ENCODE measurements around the gene MIS18A. TPM values are rescaled to one million over a fixed set of nuclear protein-coding genes. Genes with fewer than 3 reads are reported as not detected.

The MIS18A gene
- total RNA-seq, 6 experiments from 2014 or later, result 1.2 to 5.1 (median 2.4) TPM

DNA sequence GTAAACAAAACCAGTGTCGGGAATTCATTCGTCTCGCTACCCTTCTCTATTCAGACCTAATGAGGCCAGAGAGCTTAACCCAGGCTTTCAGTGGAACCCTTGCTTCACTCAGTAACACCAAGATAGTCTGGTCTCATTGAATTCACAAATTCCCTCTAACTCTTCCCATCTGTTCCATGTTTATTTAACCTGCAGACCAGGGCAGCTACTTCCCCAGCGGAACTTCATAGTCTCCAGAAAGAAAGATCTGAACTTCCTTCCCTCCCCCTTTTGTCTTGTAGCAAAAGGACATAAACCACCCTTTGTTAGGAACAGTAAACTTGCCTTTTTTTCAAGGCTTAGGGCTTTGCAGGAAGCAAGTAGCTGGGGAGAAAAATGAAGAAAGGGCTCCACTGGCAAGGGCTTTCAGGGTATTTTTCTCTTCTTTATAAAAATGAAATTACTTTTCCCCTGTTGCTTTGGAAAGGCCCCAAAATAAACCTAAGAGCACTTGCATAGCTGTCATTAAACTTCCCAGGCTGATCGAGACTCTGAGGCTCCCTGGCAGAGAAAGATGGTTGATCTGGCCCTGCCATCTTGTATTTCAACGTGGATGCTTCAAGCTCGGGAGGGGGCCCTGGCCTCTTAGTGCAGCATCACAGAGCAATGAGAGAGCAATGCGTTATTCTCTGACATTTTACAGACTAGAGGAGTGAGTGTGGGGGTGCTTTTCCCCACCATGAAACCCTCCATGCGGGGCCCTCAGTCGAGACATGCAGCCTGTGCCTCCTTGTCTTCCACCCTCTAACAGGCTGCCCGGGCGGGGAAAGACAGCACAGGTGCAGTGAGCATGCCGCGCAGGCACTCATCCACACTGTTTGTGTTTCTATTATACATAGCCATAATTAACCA is 30.0 kb downstream of the MIS18A start:
- Histone ChIP-seq H3K27me3 (no peaks in the 10 kb centered on the region), H3K4me3 (no peak overlapping the region), H3K4me1 (no peaks in the 10 kb centered on the region), H3K27ac (no peak overlapping the region), H3K9me3 (no peaks in the 10 kb centered on the region), H3K36me3 (no peaks in the 10 kb centered on the region)
- intact Hi-C loops (cut with DNase I), result loop anchor here in 1 of 2 donors (5.0 kb wide), 1 partner anchor 382 kb away; no protein-coding TSS in a partner anchor
- no peak for TF ChIP-seq POLR2A (IDR thresholded peaks at IDR 0.05)
- TF ChIP-seq, protein P1, sequence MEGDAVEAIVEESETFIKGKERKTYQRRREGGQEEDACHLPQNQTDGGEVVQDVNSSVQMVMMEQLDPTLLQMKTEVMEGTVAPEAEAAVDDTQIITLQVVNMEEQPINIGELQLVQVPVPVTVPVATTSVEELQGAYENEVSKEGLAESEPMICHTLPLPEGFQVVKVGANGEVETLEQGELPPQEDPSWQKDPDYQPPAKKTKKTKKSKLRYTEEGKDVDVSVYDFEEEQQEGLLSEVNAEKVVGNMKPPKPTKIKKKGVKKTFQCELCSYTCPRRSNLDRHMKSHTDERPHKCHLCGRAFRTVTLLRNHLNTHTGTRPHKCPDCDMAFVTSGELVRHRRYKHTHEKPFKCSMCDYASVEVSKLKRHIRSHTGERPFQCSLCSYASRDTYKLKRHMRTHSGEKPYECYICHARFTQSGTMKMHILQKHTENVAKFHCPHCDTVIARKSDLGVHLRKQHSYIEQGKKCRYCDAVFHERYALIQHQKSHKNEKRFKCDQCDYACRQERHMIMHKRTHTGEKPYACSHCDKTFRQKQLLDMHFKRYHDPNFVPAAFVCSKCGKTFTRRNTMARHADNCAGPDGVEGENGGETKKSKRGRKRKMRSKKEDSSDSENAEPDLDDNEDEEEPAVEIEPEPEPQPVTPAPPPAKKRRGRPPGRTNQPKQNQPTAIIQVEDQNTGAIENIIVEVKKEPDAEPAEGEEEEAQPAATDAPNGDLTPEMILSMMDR (IDR thresholded peaks at IDR 0.05), result no peak
- WGBS (ENCODE audit: insufficient coverage, low coverage, low lambda C conversion rate, missing lambda C conversion rate), result 68% methylated on average over 13 of the region's 14 CpGs
- DNase-seq, result no peak
- no peak for ATAC-seq

DNA sequence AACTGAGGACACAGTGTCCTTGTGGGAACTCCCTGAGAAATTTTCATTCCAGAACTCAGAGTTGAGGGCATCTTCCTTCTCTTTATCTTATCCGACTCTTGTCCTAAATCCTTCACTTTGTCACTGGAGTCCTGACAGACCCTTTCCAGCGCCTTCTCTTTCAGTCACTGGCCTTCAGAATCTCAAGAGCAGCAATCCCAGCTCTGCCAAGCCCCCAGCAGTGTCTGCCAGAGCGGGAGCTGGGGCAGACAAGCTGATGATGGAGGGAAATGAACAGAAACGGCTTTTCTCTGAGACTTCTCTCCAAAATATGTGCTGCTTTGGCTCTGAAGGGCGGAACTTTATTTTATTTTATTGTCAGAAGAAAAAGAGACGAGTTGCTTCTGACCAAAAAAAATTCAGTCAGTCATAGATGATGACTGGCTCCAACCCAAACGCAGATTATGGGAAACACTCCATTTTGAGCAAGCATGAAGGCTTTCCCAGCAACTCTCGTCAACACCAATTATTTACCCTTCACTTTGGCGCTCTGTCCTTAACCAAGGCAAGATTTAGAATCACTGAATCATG is 32.2 kb downstream of the MIS18A start:
- no peak overlapping the region for H3K4me3 ChIP-seq

DNA sequence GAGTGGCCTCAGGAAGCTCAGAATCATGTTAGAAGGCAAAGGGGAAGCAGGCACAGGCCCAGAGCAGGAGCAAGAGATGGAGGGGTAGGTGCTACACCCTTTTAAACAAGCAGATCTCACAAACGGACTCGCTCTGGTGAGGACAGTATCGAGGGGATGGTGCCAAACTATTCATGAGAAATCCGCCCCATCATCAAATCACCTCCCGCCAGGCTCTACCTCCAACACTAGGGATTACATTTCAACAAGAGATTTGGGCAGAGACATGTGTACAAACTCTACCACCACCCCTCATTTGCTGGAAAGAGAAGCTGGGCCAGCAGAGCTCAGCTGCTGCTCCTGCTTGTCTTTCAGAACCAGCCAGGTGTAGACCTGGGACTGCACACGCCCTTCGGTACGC is 32.9 kb downstream of the MIS18A start:
- no peaks in the 10 kb centered on the region for H3K27me3 ChIP-seq
- H3K36me3 ChIP-seq, result no peaks in the 10 kb centered on the region
- no peak overlapping the region for H3K27ac ChIP-seq
- intact Hi-C loops (cut with DNase I), result loop anchor here in 1 of 2 donors (5.0 kb wide), 1 partner anchor 379 kb away; no protein-coding TSS in a partner anchor
- WGBS (ENCODE audit: insufficient coverage, low coverage, low lambda C conversion rate, missing lambda C conversion rate), result 75% methylated on average over 3 of the region's 8 CpGs
- no peak for TF ChIP-seq POLR2A (IDR thresholded peaks at IDR 0.05)
- TF ChIP-seq, protein P1 (IDR thresholded peaks at IDR 0.05), result no peak
- H3K9me3 ChIP-seq, result no peaks in the 10 kb centered on the region
- ATAC-seq (no peak), DNase-seq (no peak)
- no peaks in the 10 kb centered on the region for H3K4me1 ChIP-seq
- no peak overlapping the region for H3K4me3 ChIP-seq

More for the DNA sequence above, 32.2 kb downstream of the MIS18A start:
- Histone ChIP-seq H3K36me3 (no peaks in the 10 kb centered on the region), H3K9me3 (no peaks in the 10 kb centered on the region), H3K27ac (no peak overlapping the region), H3K27me3 (no peaks in the 10 kb centered on the region), H3K4me1 (no peaks in the 10 kb centered on the region)
- 59% methylated on average over 9 of the region's 9 CpGs for WGBS (ENCODE audit: insufficient coverage, low coverage, low lambda C conversion rate, missing lambda C conversion rate)
- intact Hi-C loops (cut with DNase I), result loop anchor here in 1 of 2 donors (5.0 kb wide), 1 partner anchor 379 kb away; no protein-coding TSS in a partner anchor
- no peak for ATAC-seq
- no peak for TF ChIP-seq POLR2A (IDR thresholded peaks at IDR 0.05)
- TF ChIP-seq, protein P1 (IDR thresholded peaks at IDR 0.05), result no peak
- DNase-seq, result no peak

DNA sequence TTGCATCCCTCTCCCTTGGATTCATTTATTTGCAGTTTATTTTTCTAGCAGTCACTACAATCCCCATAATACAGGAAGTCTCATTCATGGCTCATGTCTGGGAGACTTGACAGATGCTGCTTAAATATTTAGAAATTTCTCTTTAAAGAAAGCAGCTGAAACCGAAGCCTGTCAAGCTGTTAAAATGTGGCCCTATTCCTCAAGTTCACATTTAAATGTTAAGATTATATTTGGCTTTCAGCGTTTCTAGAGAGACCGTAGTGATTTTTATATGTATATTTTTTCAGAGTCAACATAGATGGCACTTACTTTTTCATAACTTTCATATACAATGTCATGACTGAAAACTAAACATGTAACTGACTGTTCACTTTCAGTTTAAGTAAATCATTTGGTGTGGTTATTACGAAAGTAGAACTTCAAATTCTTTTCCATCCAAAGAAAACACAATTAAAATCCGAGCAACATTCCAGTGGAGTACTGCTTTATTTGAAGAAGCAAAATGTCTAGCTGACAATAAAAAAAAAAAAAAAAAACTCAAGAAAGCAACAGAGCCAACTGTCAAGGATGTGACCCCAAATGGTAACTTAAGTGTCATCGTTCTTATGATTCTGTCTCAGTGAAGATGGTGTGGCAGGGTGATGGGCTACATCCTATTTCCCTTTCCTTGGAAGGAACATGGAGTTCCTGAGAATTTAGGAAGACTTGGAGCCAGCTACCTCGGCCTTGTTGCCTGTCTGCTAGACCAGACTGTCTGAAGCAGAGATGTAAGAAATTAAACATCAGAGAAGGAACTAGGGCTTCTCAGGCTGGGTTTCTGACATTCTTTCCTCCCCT is 37.8 kb downstream of the MIS18A start:
- WGBS (ENCODE audit: insufficient coverage, low coverage, low lambda C conversion rate, missing lambda C conversion rate), result 39% methylated on average over 7 of the region's 7 CpGs
- no peak overlapping the region for H3K4me3 ChIP-seq
- no peaks in the 10 kb centered on the region for H3K9me3 ChIP-seq
- H3K36me3 ChIP-seq, result no peaks in the 10 kb centered on the region
- DNase-seq, result no peak
- no peaks in the 10 kb centered on the region for H3K27me3 ChIP-seq
- intact Hi-C loops (cut with DNase I), result no loop called here
- no peak for TF ChIP-seq POLR2A (IDR thresholded peaks at IDR 0.05)
- TF ChIP-seq, protein P1 (IDR thresholded peaks at IDR 0.05), result no peak
- no peaks in the 10 kb centered on the region for H3K4me1 ChIP-seq
- H3K27ac ChIP-seq, result no peak overlapping the region
- no peak for ATAC-seq
